ENCODE results near the gene ATP8B1. TPM values are rescaled to one million over a fixed set of nuclear protein-coding genes. Genes with fewer than 3 reads are reported as not detected.

The ATP8B1 gene
- total RNA-seq, 2 experiments from 2014 or later = not detected

- DNase-seq (peak in 1 of 14 experiments; percentile 22), ATAC-seq (ENCODE audit: poor library complexity) (no peak)
- Mint-ChIP-seq H3K27ac (no peak overlapping the region), H3K4me3 (no peak overlapping the region), H3K4me1 (ENCODE audit: low read depth) (no peaks in the 10 kb centered on the region), H3K27me3 (peaks cover 16% of the 10 kb centered on the region), H3K36me3 (ENCODE audit: low read depth) (no peaks in the 10 kb centered on the region), H3K9me3 (no peaks in the 10 kb centered on the region)
- ChIA-PET CTCF (no interaction called here), POLR2A (no interaction called here)
- Histone ChIP-seq H3K4me3 (ENCODE audit: low read length) (no peak overlapping the region), H3K36me3 (ENCODE audit: insufficient read depth, low read length) (no peaks in the 10 kb centered on the region), H3K27me3 (ENCODE audit: control insufficient read depth in 1 of 2, insufficient read depth in 2 of 2, low read length in 2 of 2) (peaks cover 0 to 2% of the 10 kb centered on the region in 2 experiments), H3K4me1 (ENCODE audit: insufficient read depth, low read length) (no peaks in the 10 kb centered on the region), H3K27ac (ENCODE audit: low read depth in 1 of 2, low read length in 2 of 2) (no peak overlapping the region), H3K9me3 (ENCODE audit: control insufficient read depth in 1 of 2, insufficient read depth in 1 of 2, low read length in 2 of 2) (no peaks in the 10 kb centered on the region)
- intact Hi-C loops (cut with DNase I, micrococcal nuclease) = no loop called here
- TF ChIP-seq, protein P1, sequence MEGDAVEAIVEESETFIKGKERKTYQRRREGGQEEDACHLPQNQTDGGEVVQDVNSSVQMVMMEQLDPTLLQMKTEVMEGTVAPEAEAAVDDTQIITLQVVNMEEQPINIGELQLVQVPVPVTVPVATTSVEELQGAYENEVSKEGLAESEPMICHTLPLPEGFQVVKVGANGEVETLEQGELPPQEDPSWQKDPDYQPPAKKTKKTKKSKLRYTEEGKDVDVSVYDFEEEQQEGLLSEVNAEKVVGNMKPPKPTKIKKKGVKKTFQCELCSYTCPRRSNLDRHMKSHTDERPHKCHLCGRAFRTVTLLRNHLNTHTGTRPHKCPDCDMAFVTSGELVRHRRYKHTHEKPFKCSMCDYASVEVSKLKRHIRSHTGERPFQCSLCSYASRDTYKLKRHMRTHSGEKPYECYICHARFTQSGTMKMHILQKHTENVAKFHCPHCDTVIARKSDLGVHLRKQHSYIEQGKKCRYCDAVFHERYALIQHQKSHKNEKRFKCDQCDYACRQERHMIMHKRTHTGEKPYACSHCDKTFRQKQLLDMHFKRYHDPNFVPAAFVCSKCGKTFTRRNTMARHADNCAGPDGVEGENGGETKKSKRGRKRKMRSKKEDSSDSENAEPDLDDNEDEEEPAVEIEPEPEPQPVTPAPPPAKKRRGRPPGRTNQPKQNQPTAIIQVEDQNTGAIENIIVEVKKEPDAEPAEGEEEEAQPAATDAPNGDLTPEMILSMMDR (IDR thresholded peaks at IDR 0.05) = no peak
Observed at GRCh38 chr18:57819671-57820460, 16.8 kb upstream of the ATP8B1 start.

- TF ChIP-seq, protein P1 (IDR thresholded peaks at IDR 0.05) = no peak
- Histone ChIP-seq H3K4me1 (ENCODE audit: insufficient read depth, low read length) (no peaks in the 10 kb centered on the region), H3K9me3 (ENCODE audit: control insufficient read depth in 1 of 2, insufficient read depth in 1 of 2, low read length in 2 of 2) (no peaks in the 10 kb centered on the region), H3K27ac (ENCODE audit: low read depth in 1 of 2, low read length in 2 of 2) (no peak overlapping the region), H3K4me3 (ENCODE audit: low read length) (no peak overlapping the region), H3K27me3 (ENCODE audit: control insufficient read depth in 1 of 2, insufficient read depth in 2 of 2, low read length in 2 of 2) (peaks cover 0 to 2% of the 10 kb centered on the region in 2 experiments), H3K36me3 (ENCODE audit: insufficient read depth, low read length) (no peaks in the 10 kb centered on the region)
- DNase-seq (no peak), ATAC-seq (ENCODE audit: poor library complexity) (no peak)
- no peaks in the 10 kb centered on the region for H3K9me3 Mint-ChIP-seq
- H3K36me3 Mint-ChIP-seq (ENCODE audit: low read depth) = no peaks in the 10 kb centered on the region
- no peaks in the 10 kb centered on the region for H3K4me1 Mint-ChIP-seq (ENCODE audit: low read depth)
- ChIA-PET POLR2A (no interaction called here), CTCF (no interaction called here)
- intact Hi-C loops (cut with DNase I, micrococcal nuclease) = no loop called here
- no peak overlapping the region for H3K4me3 Mint-ChIP-seq
- H3K27me3 Mint-ChIP-seq = peaks cover 16% of the 10 kb centered on the region
- H3K27ac Mint-ChIP-seq = no peak overlapping the region
Observed at GRCh38 chr18:57819119-57819518, 16.0 kb upstream of the ATP8B1 start.

DNA sequence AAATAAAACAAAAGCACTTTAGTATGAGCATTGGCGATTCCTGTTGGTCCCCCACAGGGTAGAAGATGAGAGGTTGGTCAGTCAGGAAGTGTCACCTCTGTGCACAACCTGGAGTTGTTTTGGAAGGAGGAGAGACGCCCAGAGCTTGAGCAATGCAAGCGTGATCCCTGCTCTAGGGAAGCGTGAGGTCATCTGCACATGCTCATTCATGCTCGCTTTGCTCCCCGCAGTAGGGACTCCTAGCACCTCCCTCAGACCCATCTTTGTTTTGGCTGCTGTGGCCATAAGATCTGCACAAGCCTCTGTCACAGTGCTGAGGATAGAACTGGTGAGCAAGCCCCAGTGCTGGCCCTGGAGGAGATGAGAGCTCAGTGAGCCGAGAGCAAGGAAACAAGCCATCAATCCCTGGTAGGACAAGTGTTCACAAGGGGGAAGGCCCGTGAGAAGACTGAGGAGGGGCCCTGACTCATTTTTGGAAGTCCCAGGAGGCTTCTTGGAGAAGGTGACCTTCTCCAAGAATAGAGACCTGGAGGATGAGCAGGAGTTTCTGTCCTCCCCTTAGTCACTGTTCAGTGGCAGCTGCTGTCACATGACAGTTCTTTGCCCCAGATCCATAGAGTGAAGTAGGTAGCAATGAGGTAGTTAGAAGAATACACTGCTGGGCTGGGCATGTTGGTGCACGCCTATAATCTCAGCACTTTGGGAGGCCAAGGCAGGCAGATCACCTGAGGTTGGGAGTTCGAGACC is 13.3 kb upstream of the ATP8B1 start:
- Mint-ChIP-seq H3K27me3 (peaks cover 24% of the 10 kb centered on the region), H3K9me3 (peaks cover 10% of the 10 kb centered on the region), H3K4me3 (no peak overlapping the region), H3K27ac (no peak overlapping the region), H3K36me3 (ENCODE audit: low read depth) (peaks cover 3% of the 10 kb centered on the region), H3K4me1 (ENCODE audit: low read depth) (no peaks in the 10 kb centered on the region)
- TF ChIP-seq, protein P1 (IDR thresholded peaks at IDR 0.05) = no peak
- ChIA-PET POLR2A (no interaction called here), CTCF (no interaction called here)
- Histone ChIP-seq H3K4me3 (ENCODE audit: low read length) (no peak overlapping the region), H3K9me3 (ENCODE audit: control insufficient read depth in 1 of 2, insufficient read depth in 1 of 2, low read length in 2 of 2) (peaks cover 6 to 13% of the 10 kb centered on the region in 2 experiments), H3K4me1 (ENCODE audit: insufficient read depth, low read length) (no peaks in the 10 kb centered on the region), H3K27ac (ENCODE audit: low read depth in 1 of 2, low read length in 2 of 2) (no peak overlapping the region), H3K27me3 (ENCODE audit: control insufficient read depth in 1 of 2, insufficient read depth in 2 of 2, low read length in 2 of 2) (no peaks in the 10 kb centered on the region), H3K36me3 (ENCODE audit: insufficient read depth, low read length) (no peaks in the 10 kb centered on the region)
- intact Hi-C loops (cut with DNase I, micrococcal nuclease) = no loop called here
- ATAC-seq (ENCODE audit: poor library complexity) (no peak), DNase-seq (no peak)
